GM23338 (cell line): ENCODE data around the gene C20orf141. TPM values are rescaled to one million over a fixed set of nuclear protein-coding genes. Genes with fewer than 3 reads are reported as not detected.

Experiments
- ATAC-seq: fragments of 200-7000 bp; cut with Tn5 transposase; 3 replicates; pipeline ENCODE4 v1.9.1; 2020
- DNase-seq: peaks from one replicate; pipeline ENCODE4 v3.0.0-alpha.2; 2015; ENCODE audit warnings: low spot score
- H2AFZ ChIP-seq: fragments of 200-600 bp; sonication (generic); 2 replicates; pipeline ENCODE4 v1.8.0; 2016; ENCODE audit warnings: antibody characterized with exemption, mild to moderate bottlenecking, moderate library complexity
- H3F3A ChIP-seq: fragments of 200-600 bp; sonication (generic); replicated peaks from 2 replicates; pipeline ENCODE4 v1.8.0; 2017; ENCODE audit warnings: antibody characterized with exemption, mixed run types, low read depth
- H3K27ac ChIP-seq: fragments of 200-600 bp; sonication (generic); 2 replicates; pipeline ENCODE4 v1.6.1; 2016; ENCODE audit warnings: low read depth
- H3K27me3 ChIP-seq: fragments of 200-600 bp; sonication (generic); 2 replicates; pipeline ENCODE4 v1.8.0; 2016; ENCODE audit warnings: mild to moderate bottlenecking, mixed run types, moderate library complexity; ENCODE audit not compliant: insufficient read depth
- H3K36me3 ChIP-seq: fragments of 200-600 bp; sonication (generic); 2 replicates; pipeline ENCODE4 v1.8.0; 2016; ENCODE audit warnings: mild to moderate bottlenecking; ENCODE audit not compliant: insufficient read depth
- H3K4me1 ChIP-seq: fragments of 200-600 bp; sonication (generic); 2 replicates; pipeline ENCODE4 v1.8.0; 2016; ENCODE audit warnings: mild to moderate bottlenecking, moderate library complexity; ENCODE audit not compliant: insufficient read depth
- H3K4me2 ChIP-seq: fragments of 200-600 bp; sonication (generic); 2 replicates; pipeline ENCODE4 v1.7.1; 2017; ENCODE audit warnings: mixed run types
- H3K4me3 ChIP-seq: fragments of 200-600 bp; sonication (generic); 2 replicates; pipeline ENCODE4 v1.6.1; 2016; ENCODE audit warnings: mixed run types
- H3K79me2 ChIP-seq: fragments of 200-600 bp; sonication (generic); replicated peaks from 2 replicates; pipeline ENCODE4 v1.8.0; 2017; ENCODE audit warnings: mild to moderate bottlenecking; ENCODE audit not compliant: insufficient read depth
- H3K9me2 ChIP-seq: fragments of 200-600 bp; sonication (generic); 2 replicates; pipeline ENCODE4 v1.8.0; 2017; ENCODE audit not compliant: insufficient read depth
- H4K20me1 ChIP-seq: fragments of 200-600 bp; sonication (generic); replicated peaks from 2 replicates; pipeline ENCODE4 v1.8.0; 2017; ENCODE audit warnings: mild to moderate bottlenecking; ENCODE audit not compliant: insufficient read depth
- H3K27ac Mint-ChIP-seq: 2 replicates; pipeline ENCODE4 v1.8.0; 2020; ENCODE audit warnings: inconsistent platforms, mild to moderate bottlenecking, moderate library complexity, mixed read lengths
- H3K27me3 Mint-ChIP-seq: 3 replicates; pipeline ENCODE4 v1.8.0; 2022; ENCODE audit warnings: low read depth, mild to moderate bottlenecking, moderate library complexity, mixed read lengths, inconsistent platforms; ENCODE audit not compliant: insufficient read depth, poor library complexity
- H3K36me3 Mint-ChIP-seq: 3 replicates; pipeline ENCODE4 v1.8.0; 2021; ENCODE audit warnings: low read depth, mild to moderate bottlenecking, inconsistent platforms, moderate library complexity, mixed read lengths
- H3K4me1 Mint-ChIP-seq: 3 replicates; pipeline ENCODE4 v1.8.0; 2020; ENCODE audit warnings: mild to moderate bottlenecking, inconsistent platforms, mixed read lengths
- H3K4me3 Mint-ChIP-seq: 3 replicates; pipeline ENCODE4 v1.8.0; 2021; ENCODE audit warnings: moderate library complexity, mild to moderate bottlenecking, inconsistent platforms, mixed read lengths
- H3K9me3 Mint-ChIP-seq: 3 replicates; pipeline ENCODE4 v1.8.0; 2020; ENCODE audit warnings: moderate library complexity, mild to moderate bottlenecking, inconsistent platforms, mixed read lengths
- CREB1 ChIP-seq: fragments of 250-450 bp; sonication (Bioruptor Pico); IDR thresholded peaks from 2 replicates; pipeline ENCODE4 v1.5.0; 2020; ENCODE audit warnings: low read depth, mild to moderate bottlenecking, moderate library complexity
- EZH2 ChIP-seq: fragments of 200-600 bp; sonication (generic); IDR thresholded peaks from one replicate; pipeline ENCODE4 v1.8.0; 2017; ENCODE audit warnings: antibody characterized with exemption, mild to moderate bottlenecking, low read depth; ENCODE audit not compliant: unreplicated experiment
- EZH2phosphoT487 ChIP-seq: fragments of 200-600 bp; sonication (generic); IDR thresholded peaks from one replicate; pipeline ENCODE4 v1.8.1; 2018; ENCODE audit warnings: antibody characterized with exemption; ENCODE audit not compliant: unreplicated experiment
- JUNB ChIP-seq: IDR thresholded peaks from one replicate; pipeline ENCODE4 v1.6.1; 2016; ENCODE audit warnings: antibody characterized with exemption; ENCODE audit not compliant: unreplicated experiment
- NANOG ChIP-seq: IDR thresholded peaks from 2 replicates; pipeline ENCODE4 v1.6.1; 2016; ENCODE audit warnings: antibody characterized with exemption, borderline replicate concordance
- POLR2AphosphoS5 ChIP-seq: IDR thresholded peaks from 2 replicates; pipeline ENCODE4 v1.6.1; 2016; ENCODE audit warnings: antibody characterized with exemption, low read depth
- STAT1 ChIP-seq: IDR thresholded peaks from one replicate; pipeline ENCODE4 v1.6.1; 2016; ENCODE audit warnings: antibody characterized with exemption; ENCODE audit not compliant: unreplicated experiment
- ZNF114 ChIP-seq: fragments of 250-450 bp; sonication (Bioruptor Pico); IDR thresholded peaks from 2 replicates; pipeline ENCODE4 v1.5.0; 2020; ENCODE audit warnings: mild to moderate bottlenecking, moderate library complexity
- ZNF331 ChIP-seq: fragments of 250-450 bp; sonication (Bioruptor Pico); IDR thresholded peaks from 2 replicates; pipeline ENCODE4 v1.5.0; 2020; ENCODE audit warnings: low read depth, mild to moderate bottlenecking, moderate library complexity
- polyA plus RNA-seq: library from polyadenylated mRNA; unstranded; fragments of >200 nt; fragmentation: Nextera tagmentation; extraction: Ambion mirVana; gene quantifications from 2 replicates; pipeline ENCODE4 v1.2.1, GENCODE V29; 2016
- total RNA-seq: library from RNA; depleted of rRNA; stranded (reverse); fragments of >200 nt; shearing (Covaris generic); gene quantifications from 2 replicates; pipeline ENCODE4 v1.2.3, GENCODE V29; 2014
- TF ChIP-seq, protein P1 (sequence below): fragments of 250-450 bp; sonication (Bioruptor Pico); IDR thresholded peaks from 2 replicates; pipeline ENCODE4 v1.5.0; 2020; ENCODE audit warnings: mild to moderate bottlenecking, moderate library complexity
- TF ChIP-seq, protein P2 (sequence below): IDR thresholded peaks from 2 replicates; pipeline ENCODE4 v1.6.1; 2016; ENCODE audit warnings: antibody characterized with exemption
- TF ChIP-seq, protein P3 (sequence below), 2 experiments: fragments of 200-600 bp in 1 of 2; sonication (generic) in 1 of 2; conservative IDR thresholded peaks; 2 replicates each; pipeline versions ENCODE4 v1.5.1 to v1.6.1; 2016 to 2017; ENCODE audit warnings: antibody characterized with exemption in 2 of 2, low read depth in 2 of 2, mild to moderate bottlenecking in 2 of 2, moderate library complexity in 1 of 2
- TF ChIP-seq, protein P4 (sequence below): IDR thresholded peaks from one replicate; pipeline ENCODE4 v1.6.1; 2018; ENCODE audit warnings: antibody characterized with exemption; ENCODE audit not compliant: unreplicated experiment

C20orf141 gene
- total and polyA plus RNA-seq, 2 experiments from 2014 or later = not detected

DNA sequence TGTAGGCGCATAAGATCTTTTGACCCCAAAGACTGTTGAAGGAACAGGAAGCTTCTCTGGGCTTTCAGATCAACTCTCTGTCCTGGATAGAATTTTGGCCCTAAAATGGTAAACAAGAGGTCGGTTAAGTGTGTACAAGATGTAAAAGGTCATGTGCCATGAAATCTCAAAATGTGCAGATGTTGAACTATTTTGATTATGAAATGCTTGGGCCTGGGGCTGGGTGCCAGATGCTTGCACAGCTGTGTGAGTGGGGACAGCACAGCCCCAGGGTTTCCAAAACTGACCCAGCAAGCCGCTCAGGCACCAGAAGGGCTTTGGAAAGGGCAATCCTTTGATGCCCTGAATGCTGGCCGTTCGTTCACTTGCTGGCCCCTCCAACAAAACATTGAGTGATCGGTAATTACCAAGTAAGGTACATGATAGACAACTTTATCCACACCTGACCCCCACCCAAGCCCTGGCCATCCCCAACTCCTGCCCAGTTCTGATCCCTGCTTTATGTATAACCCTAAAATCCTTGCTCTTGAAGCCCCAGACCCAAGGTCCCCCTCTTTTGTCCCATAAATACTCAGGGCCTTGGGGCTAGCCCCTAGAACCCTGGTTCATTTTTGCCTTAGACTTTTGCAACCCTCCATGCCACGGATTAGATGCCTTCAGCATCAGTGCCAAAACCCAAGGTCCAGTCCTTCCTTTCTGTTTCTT, 3.3 kb downstream of the C20orf141 start:
- Mint-ChIP-seq H3K9me3 (peaks cover 15% of the 10 kb centered on the region), H3K27me3 (peaks cover 35% of the 10 kb centered on the region), H3K36me3 (peaks cover 7% of the 10 kb centered on the region; the same call in 2 of the 3 replicates), H3K27ac (no peak overlapping the region), H3K4me1 (peaks cover 13% of the 10 kb centered on the region), H3K4me3 (no peak overlapping the region)
- H3K4me2 ChIP-seq = no peak overlapping the region
- H3K36me3 ChIP-seq = no peaks in the 10 kb centered on the region
- no peaks in the 10 kb centered on the region for H3F3A ChIP-seq
- no peak overlapping the region for H2AFZ ChIP-seq
- ATAC-seq (no peak), DNase-seq (no peak)
- peaks cover 50% of the 10 kb centered on the region for H3K27me3 ChIP-seq
- peaks cover 4% of the 10 kb centered on the region; the same call in 1 of the 2 replicates for H3K4me1 ChIP-seq
- H3K9me2 ChIP-seq = no peaks in the 10 kb centered on the region
- H4K20me1 ChIP-seq = no peaks in the 10 kb centered on the region
- TF ChIP-seq, protein P1, sequence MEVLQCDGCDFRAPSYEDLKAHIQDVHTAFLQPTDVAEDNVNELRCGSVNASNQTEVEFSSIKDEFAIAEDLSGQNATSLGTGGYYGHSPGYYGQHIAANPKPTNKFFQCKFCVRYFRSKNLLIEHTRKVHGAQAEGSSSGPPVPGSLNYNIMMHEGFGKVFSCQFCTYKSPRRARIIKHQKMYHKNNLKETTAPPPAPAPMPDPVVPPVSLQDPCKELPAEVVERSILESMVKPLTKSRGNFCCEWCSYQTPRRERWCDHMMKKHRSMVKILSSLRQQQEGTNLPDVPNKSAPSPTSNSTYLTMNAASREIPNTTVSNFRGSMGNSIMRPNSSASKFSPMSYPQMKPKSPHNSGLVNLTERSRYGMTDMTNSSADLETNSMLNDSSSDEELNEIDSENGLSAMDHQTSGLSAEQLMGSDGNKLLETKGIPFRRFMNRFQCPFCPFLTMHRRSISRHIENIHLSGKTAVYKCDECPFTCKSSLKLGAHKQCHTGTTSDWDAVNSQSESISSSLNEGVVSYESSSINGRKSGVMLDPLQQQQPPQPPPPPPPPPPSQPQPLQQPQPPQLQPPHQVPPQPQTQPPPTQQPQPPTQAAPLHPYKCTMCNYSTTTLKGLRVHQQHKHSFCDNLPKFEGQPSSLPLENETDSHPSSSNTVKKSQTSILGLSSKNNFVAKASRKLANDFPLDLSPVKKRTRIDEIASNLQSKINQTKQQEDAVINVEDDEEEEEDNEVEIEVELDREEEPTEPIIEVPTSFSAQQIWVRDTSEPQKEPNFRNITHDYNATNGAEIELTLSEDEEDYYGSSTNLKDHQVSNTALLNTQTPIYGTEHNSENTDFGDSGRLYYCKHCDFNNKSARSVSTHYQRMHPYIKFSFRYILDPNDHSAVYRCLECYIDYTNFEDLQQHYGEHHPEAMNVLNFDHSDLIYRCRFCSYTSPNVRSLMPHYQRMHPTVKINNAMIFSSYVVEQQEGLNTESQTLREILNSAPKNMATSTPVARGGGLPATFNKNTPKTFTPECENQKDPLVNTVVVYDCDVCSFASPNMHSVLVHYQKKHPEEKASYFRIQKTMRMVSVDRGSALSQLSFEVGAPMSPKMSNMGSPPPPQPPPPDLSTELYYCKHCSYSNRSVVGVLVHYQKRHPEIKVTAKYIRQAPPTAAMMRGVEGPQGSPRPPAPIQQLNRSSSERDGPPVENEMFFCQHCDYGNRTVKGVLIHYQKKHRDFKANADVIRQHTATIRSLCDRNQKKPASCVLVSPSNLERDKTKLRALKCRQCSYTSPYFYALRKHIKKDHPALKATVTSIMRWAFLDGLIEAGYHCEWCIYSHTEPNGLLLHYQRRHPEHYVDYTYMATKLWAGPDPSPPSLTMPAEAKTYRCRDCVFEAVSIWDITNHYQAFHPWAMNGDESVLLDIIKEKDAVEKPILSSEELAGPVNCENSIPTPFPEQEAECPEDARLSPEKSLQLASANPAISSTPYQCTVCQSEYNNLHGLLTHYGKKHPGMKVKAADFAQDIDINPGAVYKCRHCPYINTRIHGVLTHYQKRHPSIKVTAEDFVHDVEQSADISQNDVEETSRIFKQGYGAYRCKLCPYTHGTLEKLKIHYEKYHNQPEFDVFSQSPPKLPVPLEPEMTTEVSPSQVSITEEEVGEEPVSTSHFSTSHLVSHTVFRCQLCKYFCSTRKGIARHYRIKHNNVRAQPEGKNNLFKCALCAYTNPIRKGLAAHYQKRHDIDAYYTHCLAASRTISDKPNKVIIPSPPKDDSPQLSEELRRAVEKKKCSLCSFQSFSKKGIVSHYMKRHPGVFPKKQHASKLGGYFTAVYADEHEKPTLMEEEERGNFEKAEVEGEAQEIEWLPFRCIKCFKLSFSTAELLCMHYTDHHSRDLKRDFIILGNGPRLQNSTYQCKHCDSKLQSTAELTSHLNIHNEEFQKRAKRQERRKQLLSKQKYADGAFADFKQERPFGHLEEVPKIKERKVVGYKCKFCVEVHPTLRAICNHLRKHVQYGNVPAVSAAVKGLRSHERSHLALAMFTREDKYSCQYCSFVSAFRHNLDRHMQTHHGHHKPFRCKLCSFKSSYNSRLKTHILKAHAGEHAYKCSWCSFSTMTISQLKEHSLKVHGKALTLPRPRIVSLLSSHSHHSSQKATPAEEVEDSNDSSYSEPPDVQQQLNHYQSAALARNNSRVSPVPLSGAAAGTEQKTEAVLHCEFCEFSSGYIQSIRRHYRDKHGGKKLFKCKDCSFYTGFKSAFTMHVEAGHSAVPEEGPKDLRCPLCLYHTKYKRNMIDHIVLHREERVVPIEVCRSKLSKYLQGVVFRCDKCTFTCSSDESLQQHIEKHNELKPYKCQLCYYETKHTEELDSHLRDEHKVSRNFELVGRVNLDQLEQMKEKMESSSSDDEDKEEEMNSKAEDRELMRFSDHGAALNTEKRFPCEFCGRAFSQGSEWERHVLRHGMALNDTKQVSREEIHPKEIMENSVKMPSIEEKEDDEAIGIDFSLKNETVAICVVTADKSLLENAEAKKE = no peak
- no peak for TF ChIP-seq JUNB
- TF ChIP-seq, protein P2, sequence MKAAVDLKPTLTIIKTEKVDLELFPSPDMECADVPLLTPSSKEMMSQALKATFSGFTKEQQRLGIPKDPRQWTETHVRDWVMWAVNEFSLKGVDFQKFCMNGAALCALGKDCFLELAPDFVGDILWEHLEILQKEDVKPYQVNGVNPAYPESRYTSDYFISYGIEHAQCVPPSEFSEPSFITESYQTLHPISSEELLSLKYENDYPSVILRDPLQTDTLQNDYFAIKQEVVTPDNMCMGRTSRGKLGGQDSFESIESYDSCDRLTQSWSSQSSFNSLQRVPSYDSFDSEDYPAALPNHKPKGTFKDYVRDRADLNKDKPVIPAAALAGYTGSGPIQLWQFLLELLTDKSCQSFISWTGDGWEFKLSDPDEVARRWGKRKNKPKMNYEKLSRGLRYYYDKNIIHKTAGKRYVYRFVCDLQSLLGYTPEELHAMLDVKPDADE = no peak
- no peak for TF ChIP-seq EZH2phosphoT487
- no peak for TF ChIP-seq ZNF114 (CRISPR knock-in tag)
- TF ChIP-seq ZNF331 = no peak
- no peak for TF ChIP-seq POLR2AphosphoS5
- TF ChIP-seq CREB1 (CRISPR knock-in tag) = no peak
- TF ChIP-seq NANOG = no peak
- TF ChIP-seq EZH2 = no peak
- TF ChIP-seq STAT1 = no peak
- TF ChIP-seq, protein P3, sequence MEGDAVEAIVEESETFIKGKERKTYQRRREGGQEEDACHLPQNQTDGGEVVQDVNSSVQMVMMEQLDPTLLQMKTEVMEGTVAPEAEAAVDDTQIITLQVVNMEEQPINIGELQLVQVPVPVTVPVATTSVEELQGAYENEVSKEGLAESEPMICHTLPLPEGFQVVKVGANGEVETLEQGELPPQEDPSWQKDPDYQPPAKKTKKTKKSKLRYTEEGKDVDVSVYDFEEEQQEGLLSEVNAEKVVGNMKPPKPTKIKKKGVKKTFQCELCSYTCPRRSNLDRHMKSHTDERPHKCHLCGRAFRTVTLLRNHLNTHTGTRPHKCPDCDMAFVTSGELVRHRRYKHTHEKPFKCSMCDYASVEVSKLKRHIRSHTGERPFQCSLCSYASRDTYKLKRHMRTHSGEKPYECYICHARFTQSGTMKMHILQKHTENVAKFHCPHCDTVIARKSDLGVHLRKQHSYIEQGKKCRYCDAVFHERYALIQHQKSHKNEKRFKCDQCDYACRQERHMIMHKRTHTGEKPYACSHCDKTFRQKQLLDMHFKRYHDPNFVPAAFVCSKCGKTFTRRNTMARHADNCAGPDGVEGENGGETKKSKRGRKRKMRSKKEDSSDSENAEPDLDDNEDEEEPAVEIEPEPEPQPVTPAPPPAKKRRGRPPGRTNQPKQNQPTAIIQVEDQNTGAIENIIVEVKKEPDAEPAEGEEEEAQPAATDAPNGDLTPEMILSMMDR (conservative IDR thresholded peaks at IDR 0.05; ENCODE audit: low read depth in 2 of 2) = no peak
- TF ChIP-seq, protein P4, sequence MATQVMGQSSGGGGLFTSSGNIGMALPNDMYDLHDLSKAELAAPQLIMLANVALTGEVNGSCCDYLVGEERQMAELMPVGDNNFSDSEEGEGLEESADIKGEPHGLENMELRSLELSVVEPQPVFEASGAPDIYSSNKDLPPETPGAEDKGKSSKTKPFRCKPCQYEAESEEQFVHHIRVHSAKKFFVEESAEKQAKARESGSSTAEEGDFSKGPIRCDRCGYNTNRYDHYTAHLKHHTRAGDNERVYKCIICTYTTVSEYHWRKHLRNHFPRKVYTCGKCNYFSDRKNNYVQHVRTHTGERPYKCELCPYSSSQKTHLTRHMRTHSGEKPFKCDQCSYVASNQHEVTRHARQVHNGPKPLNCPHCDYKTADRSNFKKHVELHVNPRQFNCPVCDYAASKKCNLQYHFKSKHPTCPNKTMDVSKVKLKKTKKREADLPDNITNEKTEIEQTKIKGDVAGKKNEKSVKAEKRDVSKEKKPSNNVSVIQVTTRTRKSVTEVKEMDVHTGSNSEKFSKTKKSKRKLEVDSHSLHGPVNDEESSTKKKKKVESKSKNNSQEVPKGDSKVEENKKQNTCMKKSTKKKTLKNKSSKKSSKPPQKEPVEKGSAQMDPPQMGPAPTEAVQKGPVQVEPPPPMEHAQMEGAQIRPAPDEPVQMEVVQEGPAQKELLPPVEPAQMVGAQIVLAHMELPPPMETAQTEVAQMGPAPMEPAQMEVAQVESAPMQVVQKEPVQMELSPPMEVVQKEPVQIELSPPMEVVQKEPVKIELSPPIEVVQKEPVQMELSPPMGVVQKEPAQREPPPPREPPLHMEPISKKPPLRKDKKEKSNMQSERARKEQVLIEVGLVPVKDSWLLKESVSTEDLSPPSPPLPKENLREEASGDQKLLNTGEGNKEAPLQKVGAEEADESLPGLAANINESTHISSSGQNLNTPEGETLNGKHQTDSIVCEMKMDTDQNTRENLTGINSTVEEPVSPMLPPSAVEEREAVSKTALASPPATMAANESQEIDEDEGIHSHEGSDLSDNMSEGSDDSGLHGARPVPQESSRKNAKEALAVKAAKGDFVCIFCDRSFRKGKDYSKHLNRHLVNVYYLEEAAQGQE = no peak
- H3K79me2 ChIP-seq = no peaks in the 10 kb centered on the region
- H3K27ac ChIP-seq = no peak overlapping the region
- H3K4me3 ChIP-seq = no peak overlapping the region
